ENCODE results near the gene ADCY4. TPM values are rescaled to one million over a fixed set of nuclear protein-coding genes. Genes with fewer than 3 reads are reported as not detected.

ADCY4 gene
- polyA plus RNA-seq, 1 experiment = 6.8 TPM

GRCh38 chr14:24314377-24315193 lies 20.3 kb downstream of the ADCY4 start:
- Histone ChIP-seq H3K4me3 (ENCODE audit: low read depth, low read length) (no peak overlapping the region), H3K36me3 (ENCODE audit: control insufficient read depth, insufficient read depth, low read length) (no peaks in the 10 kb centered on the region), H3K27me3 (ENCODE audit: control insufficient read depth, insufficient read depth, low read length) (no peaks in the 10 kb centered on the region; the same call in 1 of the 2 replicates)
- no peak for TF ChIP-seq CTCF (IDR thresholded peaks at IDR 0.05; ENCODE audit: insufficient read depth, low read depth, low read length)
- ChIA-PET CTCF (interaction anchor here (1.0 to 8.0 kb wide), 4 partner anchors 8 to 72 kb away, joined by 3 to 44 read pairs (median 5); partner anchors contain the start of gene TINF2), POLR2A (no interaction called here)
- no peak for DNase-seq (ENCODE audit: low read depth)

GRCh38 chr14:24313913-24314312 lies 21.0 kb downstream of the ADCY4 start:
- Histone ChIP-seq H3K27me3 (ENCODE audit: control insufficient read depth, insufficient read depth, low read length) (no peaks in the 10 kb centered on the region), H3K36me3 (ENCODE audit: control insufficient read depth, insufficient read depth, low read length) (no peaks in the 10 kb centered on the region), H3K4me3 (ENCODE audit: low read depth, low read length) (no peak overlapping the region)
- ChIA-PET POLR2A (no interaction called here), CTCF (interaction anchor here (0.8 to 8.0 kb wide), 6 partner anchors 9 to 71 kb away, joined by 3 to 44 read pairs (median 4); partner anchors contain the start of gene TINF2)
- no peak for DNase-seq (ENCODE audit: low read depth)
- no peak for TF ChIP-seq CTCF (IDR thresholded peaks at IDR 0.05; ENCODE audit: insufficient read depth, low read depth, low read length)

- TF ChIP-seq CTCF (IDR thresholded peaks at IDR 0.05; ENCODE audit: insufficient read depth, low read depth, low read length) = no peak
These were observed 21.9 kb downstream of the ADCY4 start for GRCh38 chr14:24312736-24313507.

GRCh38 chr14:24311837-24312615 lies 22.8 kb downstream of the ADCY4 start:
- CTCF ChIA-PET = interaction anchor here (0.8 to 8.0 kb wide), 7 partner anchors 11 to 130 kb away, joined by 4 to 107 read pairs (median 44); partner anchors contain the start of genes DHRS1, NOP9 and TINF2
- POLR2A ChIA-PET = interaction anchor here (1.0 kb wide), 1 partner anchor 70 kb away, joined by 3 read pairs; the partner anchor contains the start of gene TINF2
- Histone ChIP-seq H3K27me3 (ENCODE audit: control insufficient read depth, insufficient read depth, low read length) (no peaks in the 10 kb centered on the region), H3K4me3 (ENCODE audit: low read depth, low read length) (no peak overlapping the region), H3K36me3 (ENCODE audit: control insufficient read depth, insufficient read depth, low read length) (peaks cover 1% of the 10 kb centered on the region; the same call in 1 of the 2 replicates)
- no peak for DNase-seq (ENCODE audit: low read depth)
- TF ChIP-seq CTCF (IDR thresholded peaks at IDR 0.05; ENCODE audit: insufficient read depth, low read depth, low read length) = no peak

More at GRCh38 chr14:24312736-24313507, 21.9 kb downstream of the ADCY4 start:
- Histone ChIP-seq H3K36me3 (ENCODE audit: control insufficient read depth, insufficient read depth, low read length) (peaks cover 1% of the 10 kb centered on the region; the same call in 1 of the 2 replicates), H3K27me3 (ENCODE audit: control insufficient read depth, insufficient read depth, low read length) (no peaks in the 10 kb centered on the region), H3K4me3 (ENCODE audit: low read depth, low read length) (no peak overlapping the region)
- CTCF ChIA-PET = interaction anchor here (0.8 to 8.0 kb wide), 8 partner anchors 10 to 121 kb away, joined by 3 to 107 read pairs (median 5); partner anchors contain the start of genes DHRS1, NOP9 and TINF2
- POLR2A ChIA-PET = no interaction called here
- DNase-seq (ENCODE audit: low read depth) = no peak

All from BJ (cell line).